ENCODE data around the gene MICU1.

- TF ChIP-seq CTCF (IDR thresholded peaks at IDR 0.05) = no peak
- TF ChIP-seq EP300 (IDR thresholded peaks at IDR 0.05; ENCODE audit: low read depth) = no peak
- TF ChIP-seq POLR2A (IDR thresholded peaks at IDR 0.05) = no peak
Observed at GRCh38 chr10:72483471-72483870, 142.4 kb downstream of the MICU1 start.

All from transverse colon (tissue), 3 donors.